GM20000 (cell line): ENCODE results near the gene SPANXN4.

ENCODE experiments used
- DNase-seq: peaks from one replicate; pipeline ENCODE4 v3.0.0; 2012; ENCODE audit warnings: low spot score
- TF ChIP-seq, protein P1 (sequence below): IDR thresholded peaks from 2 replicates; pipeline ENCODE4 v1.5.1; 2012; ENCODE audit warnings: mild to moderate bottlenecking, control low read depth; ENCODE audit errors: extremely low read depth, missing control alignments

The SPANXN4 gene

DNA sequence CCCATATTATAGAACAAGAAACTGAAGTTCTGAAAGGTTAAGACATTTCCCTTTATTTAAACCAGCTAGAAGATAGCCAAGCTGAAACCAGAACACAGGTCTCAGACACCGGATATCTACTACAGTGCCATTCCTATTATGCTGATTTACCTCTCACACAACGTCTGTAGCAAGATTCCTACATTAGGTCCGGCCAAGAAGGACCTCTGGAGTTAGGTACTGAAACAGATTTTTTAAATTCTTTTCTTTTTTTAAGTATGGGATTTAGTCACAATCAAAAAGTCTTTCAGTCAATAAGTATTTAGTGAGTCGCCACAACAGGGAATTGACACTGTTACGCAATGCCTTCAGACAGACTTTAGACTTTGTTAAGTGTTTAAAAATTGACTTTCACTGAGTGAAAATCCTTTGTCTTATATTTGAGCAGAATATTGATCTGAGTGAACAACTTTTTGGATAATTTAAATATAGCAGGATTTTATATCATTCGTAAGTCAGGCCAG, 26.5 kb upstream of the SPANXN4 start:
- DNase-seq: no peak
- TF ChIP-seq, protein P1, sequence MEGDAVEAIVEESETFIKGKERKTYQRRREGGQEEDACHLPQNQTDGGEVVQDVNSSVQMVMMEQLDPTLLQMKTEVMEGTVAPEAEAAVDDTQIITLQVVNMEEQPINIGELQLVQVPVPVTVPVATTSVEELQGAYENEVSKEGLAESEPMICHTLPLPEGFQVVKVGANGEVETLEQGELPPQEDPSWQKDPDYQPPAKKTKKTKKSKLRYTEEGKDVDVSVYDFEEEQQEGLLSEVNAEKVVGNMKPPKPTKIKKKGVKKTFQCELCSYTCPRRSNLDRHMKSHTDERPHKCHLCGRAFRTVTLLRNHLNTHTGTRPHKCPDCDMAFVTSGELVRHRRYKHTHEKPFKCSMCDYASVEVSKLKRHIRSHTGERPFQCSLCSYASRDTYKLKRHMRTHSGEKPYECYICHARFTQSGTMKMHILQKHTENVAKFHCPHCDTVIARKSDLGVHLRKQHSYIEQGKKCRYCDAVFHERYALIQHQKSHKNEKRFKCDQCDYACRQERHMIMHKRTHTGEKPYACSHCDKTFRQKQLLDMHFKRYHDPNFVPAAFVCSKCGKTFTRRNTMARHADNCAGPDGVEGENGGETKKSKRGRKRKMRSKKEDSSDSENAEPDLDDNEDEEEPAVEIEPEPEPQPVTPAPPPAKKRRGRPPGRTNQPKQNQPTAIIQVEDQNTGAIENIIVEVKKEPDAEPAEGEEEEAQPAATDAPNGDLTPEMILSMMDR: no peak

DNA sequence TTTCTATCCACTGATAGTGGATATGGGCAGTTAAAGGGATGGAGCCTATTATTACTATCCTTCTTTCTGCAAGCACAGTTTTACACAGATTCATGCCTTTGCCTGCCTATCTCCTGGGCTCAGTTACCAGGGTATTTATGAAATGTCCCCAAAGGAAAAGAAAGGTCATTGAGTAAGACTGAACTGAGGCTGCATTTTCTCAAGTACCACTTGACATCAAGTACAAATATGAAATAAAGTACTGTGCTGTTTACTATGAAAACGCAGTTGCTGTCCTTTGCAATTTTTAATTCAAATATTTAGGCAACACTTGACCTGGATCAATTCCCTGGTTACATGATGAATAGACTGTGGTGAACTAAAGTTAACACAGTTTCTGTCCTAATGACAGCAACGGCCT, 23.5 kb upstream of the SPANXN4 start:
- DNase-seq: no peak
- TF ChIP-seq, protein P1: no peak

DNA sequence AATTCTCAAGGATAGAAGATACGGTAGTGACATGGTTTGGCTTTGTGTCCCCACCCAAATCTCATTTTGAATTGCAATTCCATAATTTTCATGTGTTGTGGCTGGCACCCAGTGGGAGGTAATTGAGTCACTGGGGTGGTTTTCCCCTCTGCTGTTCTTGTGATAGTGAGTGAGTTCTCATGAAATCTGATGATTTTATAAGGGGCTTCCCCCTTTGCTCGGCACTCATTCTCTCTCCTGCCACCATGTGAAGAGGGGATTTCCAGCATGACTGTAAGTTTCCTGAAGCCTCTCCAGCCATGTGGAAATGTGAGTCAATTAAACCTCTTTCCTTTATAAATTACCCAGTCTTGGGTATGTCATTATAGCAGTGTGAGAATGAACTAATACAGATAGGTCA, 8.5 kb upstream of the SPANXN4 start:
- TF ChIP-seq, protein P1: no peak
- DNase-seq: no peak

DNA sequence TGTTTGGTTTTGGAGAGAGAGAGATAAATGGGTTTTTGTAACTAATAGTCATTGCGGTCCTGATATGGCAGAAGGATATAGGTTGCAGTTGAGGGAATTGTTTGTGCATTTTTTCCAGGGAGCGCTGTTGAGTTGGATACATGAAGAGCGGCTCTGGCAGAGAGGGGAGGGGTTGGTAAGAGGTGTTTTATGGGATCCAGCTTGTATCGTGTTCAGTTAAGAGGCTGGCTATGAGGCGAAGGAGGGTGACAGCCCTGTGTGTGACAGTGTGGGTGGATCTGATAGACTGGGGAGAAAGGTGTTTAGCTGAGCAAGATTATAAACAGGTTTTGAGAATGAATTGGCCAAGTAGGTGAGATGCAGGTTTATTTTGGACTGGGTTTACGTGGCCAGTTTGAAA, 1.5 kb downstream of the SPANXN4 start:
- TF ChIP-seq, protein P1: no peak
- no peak for DNase-seq

DNA sequence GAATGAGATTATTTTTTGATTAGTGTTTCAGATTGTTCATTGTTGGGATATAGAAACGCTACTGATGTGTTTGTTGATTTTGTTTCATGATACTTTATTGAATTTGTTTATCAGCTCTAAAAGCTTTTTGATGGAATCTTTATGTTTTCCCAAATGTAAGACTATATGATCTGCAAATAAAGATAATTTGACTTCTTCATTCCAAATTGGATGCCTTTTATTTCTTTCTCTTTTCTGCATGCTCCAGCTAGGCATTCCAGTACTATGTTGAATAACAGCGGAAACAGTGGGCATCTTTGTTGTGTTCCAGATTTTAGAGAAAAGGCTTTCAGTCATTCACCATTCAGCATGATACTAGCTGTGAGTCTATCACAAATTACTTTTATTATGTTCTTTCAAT, 21.8 kb downstream of the SPANXN4 start:
- TF ChIP-seq, protein P1: no peak
- DNase-seq: no peak

DNA sequence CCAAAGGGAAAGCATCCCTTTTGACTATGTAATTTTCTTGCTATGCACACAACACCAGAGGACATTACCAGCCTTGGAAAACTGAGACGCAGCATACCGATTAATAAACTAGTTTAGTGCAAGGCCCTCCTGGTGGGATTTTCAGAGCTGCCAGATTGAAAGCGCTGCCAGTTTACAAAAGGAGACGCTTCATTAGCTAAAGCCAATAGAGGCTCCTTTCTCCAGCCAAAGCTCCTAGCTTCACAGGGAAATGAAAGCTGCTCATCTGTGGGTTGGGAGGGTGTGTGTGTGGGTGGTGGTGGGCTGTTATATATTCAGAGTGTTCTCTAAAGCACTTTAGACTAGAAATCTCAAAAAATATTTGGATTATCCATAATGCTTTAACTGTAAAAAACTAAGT, 32.4 kb downstream of the SPANXN4 start:
- TF ChIP-seq, protein P1: no peak
- no peak for DNase-seq

DNA sequence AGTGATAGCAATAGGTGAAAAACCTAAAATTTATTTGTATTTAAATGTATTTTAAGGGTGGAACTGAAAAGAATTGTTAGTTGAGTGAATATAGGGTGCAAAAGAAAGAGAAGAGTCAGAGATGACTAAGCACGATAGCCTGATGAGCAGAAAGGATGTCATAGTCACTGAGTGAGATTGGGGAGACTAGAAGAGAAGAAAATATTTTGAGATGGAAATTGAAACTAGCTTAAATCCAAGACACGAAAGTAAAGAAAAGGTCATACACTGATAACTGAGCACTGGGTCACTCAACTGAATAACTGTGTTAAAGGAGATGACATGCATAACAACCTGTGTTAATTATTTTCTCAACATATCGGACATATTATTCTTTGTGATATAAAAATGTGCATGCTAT, 55.5 kb downstream of the SPANXN4 start:
- peak; percentile 2 for DNase-seq
- TF ChIP-seq, protein P1: no peak
